Measurements from ENCODE around the gene NFKBIZ.

NFKBIZ gene

DNA sequence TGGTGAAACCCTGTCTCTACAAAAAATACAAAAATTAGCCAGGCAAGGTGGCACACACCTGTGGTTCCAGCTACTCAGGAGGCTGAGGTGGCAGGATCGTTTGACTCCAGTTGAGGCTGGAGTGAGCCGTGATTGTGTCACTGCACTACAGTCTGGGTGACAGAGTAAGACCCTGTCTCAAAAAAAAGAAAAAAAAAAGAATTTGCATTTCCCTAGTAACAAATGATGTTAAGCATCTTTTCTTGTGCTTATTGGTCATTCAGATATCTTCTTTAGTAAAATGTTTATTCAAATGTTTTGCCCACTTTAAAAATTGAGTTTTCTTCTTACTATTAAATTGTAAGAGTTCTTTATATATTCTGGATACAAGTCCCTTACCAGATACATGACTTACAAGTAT is 48.7 kb downstream of the NFKBIZ start:
- peaks cover 2% of the 10 kb centered on the region for H3K4me1 ChIP-seq (ENCODE audit: control insufficient read depth, insufficient read depth, low read depth, low read length)
- H2AK5ac ChIP-seq (ENCODE audit: low read length, severe bottlenecking): no peak overlapping the region
- no peak overlapping the region for H2BK15ac ChIP-seq (ENCODE audit: low read depth, poor library complexity, severe bottlenecking)
- DNase-seq: no peak
- no peak overlapping the region for H3K18ac ChIP-seq (ENCODE audit: low read depth in 1 of 2, low read length in 2 of 2)
- H2BK12ac ChIP-seq (ENCODE audit: low read length in 2 of 2): no peak overlapping the region
- no peak overlapping the region for H3K4me3 ChIP-seq (ENCODE audit: insufficient read depth in 1 of 2, low read depth in 1 of 2, low read length in 2 of 2)
- H3K4me2 ChIP-seq (ENCODE audit: low read length, poor library complexity, severe bottlenecking): no peak overlapping the region
- H3K27me3 ChIP-seq (ENCODE audit: control insufficient read depth in 1 of 2, insufficient read depth in 1 of 2, low read length in 2 of 2): no peaks in the 10 kb centered on the region
- no peaks in the 10 kb centered on the region for H3K9me3 ChIP-seq (ENCODE audit: control insufficient read depth, low read length)
- no peak overlapping the region for H4K8ac ChIP-seq (ENCODE audit: low read length)
- 94% methylated on average over 2 of the region's 2 CpGs for WGBS
- H3K14ac ChIP-seq (ENCODE audit: low read length in 2 of 2): no peak overlapping the region
- H4K91ac ChIP-seq (ENCODE audit: low read length): no peak overlapping the region
- H2BK5ac ChIP-seq (ENCODE audit: low read depth, low read length, poor library complexity, severe bottlenecking): no peak overlapping the region
- no peak overlapping the region for H2BK120ac ChIP-seq (ENCODE audit: low read depth, low read length)
- H3K23ac ChIP-seq (ENCODE audit: low read length in 2 of 2): no peak overlapping the region
- no peak overlapping the region for H3K4ac ChIP-seq (ENCODE audit: low read depth in 1 of 2, low read length in 2 of 2)
- H3K79me1 ChIP-seq (replicated peaks; ENCODE audit: low read length, poor library complexity, severe bottlenecking): no peaks in the 10 kb centered on the region
- no peak overlapping the region for H3K9ac ChIP-seq (ENCODE audit: low read length)
- no peak overlapping the region for H3K27ac ChIP-seq (ENCODE audit: low read length, poor library complexity, severe bottlenecking)
- no peak overlapping the region for H2AFZ ChIP-seq (ENCODE audit: low read depth, low read length)
- H3K36me3 ChIP-seq (ENCODE audit: control insufficient read depth in 1 of 2, insufficient read depth in 2 of 2, low read depth in 1 of 2, low read length in 2 of 2): no peaks in the 10 kb centered on the region

DNA sequence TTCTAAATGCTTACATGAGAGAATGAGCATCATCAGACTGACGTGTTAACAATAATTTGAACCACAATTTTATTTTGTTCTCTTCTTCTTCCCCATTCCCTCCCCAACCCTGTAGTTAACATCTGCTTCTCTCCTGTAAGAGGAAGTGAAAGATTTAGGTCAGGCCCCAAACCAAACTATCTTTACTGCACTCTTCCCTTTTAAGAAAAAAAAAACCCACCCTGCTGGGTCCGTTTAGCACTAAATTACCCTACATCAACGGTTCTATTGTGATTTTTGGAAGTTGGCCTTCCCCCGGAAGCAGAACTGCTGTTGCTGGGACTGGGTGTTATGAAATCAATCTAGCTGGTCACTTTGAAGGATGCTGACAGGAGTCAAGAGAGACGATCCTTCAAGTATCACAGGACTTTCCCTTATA is 49.4 kb downstream of the NFKBIZ start:
- Histone ChIP-seq H3K27me3 (ENCODE audit: control insufficient read depth in 1 of 2, insufficient read depth in 1 of 2, low read length in 2 of 2) (no peaks in the 10 kb centered on the region), H2BK12ac (ENCODE audit: low read length in 2 of 2) (no peak overlapping the region), H3K9ac (ENCODE audit: low read length) (no peak overlapping the region), H3K23ac (ENCODE audit: low read length in 2 of 2) (no peak overlapping the region), H3K4me3 (ENCODE audit: insufficient read depth in 1 of 2, low read depth in 1 of 2, low read length in 2 of 2) (no peak overlapping the region), H2BK15ac (ENCODE audit: low read depth, poor library complexity, severe bottlenecking) (no peak overlapping the region), H4K91ac (ENCODE audit: low read length) (no peak overlapping the region), H3K4me1 (ENCODE audit: control insufficient read depth, insufficient read depth, low read depth, low read length) (peaks cover 2% of the 10 kb centered on the region), H3K4me2 (ENCODE audit: low read length, poor library complexity, severe bottlenecking) (no peak overlapping the region), H4K8ac (ENCODE audit: low read length) (no peak overlapping the region), H3K36me3 (ENCODE audit: control insufficient read depth in 1 of 2, insufficient read depth in 2 of 2, low read depth in 1 of 2, low read length in 2 of 2) (no peaks in the 10 kb centered on the region), H2AK5ac (ENCODE audit: low read length, severe bottlenecking) (peak overlapping the region; percentile 29), H3K4ac (ENCODE audit: low read depth in 1 of 2, low read length in 2 of 2) (no peak overlapping the region), H2AFZ (ENCODE audit: low read depth, low read length) (no peak overlapping the region), H2BK120ac (ENCODE audit: low read depth, low read length) (no peak overlapping the region), H3K9me3 (ENCODE audit: control insufficient read depth, low read length) (no peaks in the 10 kb centered on the region), H3K18ac (ENCODE audit: low read depth in 1 of 2, low read length in 2 of 2) (no peak overlapping the region), H3K27ac (ENCODE audit: low read length, poor library complexity, severe bottlenecking) (no peak overlapping the region), H3K79me1 (replicated peaks; ENCODE audit: low read length, poor library complexity, severe bottlenecking) (no peaks in the 10 kb centered on the region), H3K14ac (ENCODE audit: low read length in 2 of 2) (no peak overlapping the region), H2BK5ac (ENCODE audit: low read depth, low read length, poor library complexity, severe bottlenecking) (no peak overlapping the region)
- 51% methylated on average over 2 of the region's 5 CpGs for WGBS
- DNase-seq: no peak

DNA sequence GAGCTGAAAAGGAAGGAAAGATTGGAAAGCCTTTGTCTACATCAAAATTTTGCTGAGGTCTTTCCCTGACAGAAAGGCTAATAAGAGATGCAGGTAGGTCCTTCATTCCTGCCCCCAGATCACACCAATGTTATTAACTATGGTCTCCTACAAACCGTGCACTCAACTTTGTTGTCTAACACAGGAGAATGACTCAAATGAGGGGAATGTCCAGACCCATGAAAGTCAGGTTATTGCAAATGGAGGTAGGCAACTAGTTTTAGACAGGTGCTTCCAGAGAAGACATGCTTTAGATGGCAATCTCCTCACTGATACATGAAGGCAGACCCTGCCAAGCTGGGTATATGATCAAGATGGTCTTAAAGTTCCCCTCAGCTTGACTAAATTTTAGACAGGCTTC is 51.0 kb downstream of the NFKBIZ start:
- H3K27ac ChIP-seq (ENCODE audit: low read length, poor library complexity, severe bottlenecking): peak overlapping the region; percentile 15
- no peak overlapping the region for H3K23ac ChIP-seq (ENCODE audit: low read length in 2 of 2)
- WGBS: 100% methylated on average over 1 of the region's 1 CpG
- H3K36me3 ChIP-seq (ENCODE audit: control insufficient read depth in 1 of 2, insufficient read depth in 2 of 2, low read depth in 1 of 2, low read length in 2 of 2): no peaks in the 10 kb centered on the region
- no peak overlapping the region for H3K9ac ChIP-seq (ENCODE audit: low read length)
- no peaks in the 10 kb centered on the region for H3K27me3 ChIP-seq (ENCODE audit: control insufficient read depth in 1 of 2, insufficient read depth in 1 of 2, low read length in 2 of 2)
- H4K8ac ChIP-seq (ENCODE audit: low read length): no peak overlapping the region
- H2AFZ ChIP-seq (ENCODE audit: low read depth, low read length): no peak overlapping the region
- no peak overlapping the region for H4K91ac ChIP-seq (ENCODE audit: low read length)
- DNase-seq: no peak
- no peak overlapping the region for H3K4ac ChIP-seq (ENCODE audit: low read depth in 1 of 2, low read length in 2 of 2)
- H2BK12ac ChIP-seq (ENCODE audit: low read length in 2 of 2): no peak overlapping the region
- H3K9me3 ChIP-seq (ENCODE audit: control insufficient read depth, low read length): no peaks in the 10 kb centered on the region
- H3K4me1 ChIP-seq (ENCODE audit: control insufficient read depth, insufficient read depth, low read depth, low read length): peaks cover 3% of the 10 kb centered on the region
- no peak overlapping the region for H3K4me2 ChIP-seq (ENCODE audit: low read length, poor library complexity, severe bottlenecking)
- H3K14ac ChIP-seq (ENCODE audit: low read length in 2 of 2): no peak overlapping the region
- no peak overlapping the region for H3K4me3 ChIP-seq (ENCODE audit: insufficient read depth in 1 of 2, low read depth in 1 of 2, low read length in 2 of 2)
- peak overlapping the region in 1 of 2 experiments; percentile 21 for H3K18ac ChIP-seq (ENCODE audit: low read depth in 1 of 2, low read length in 2 of 2)
- H2AK5ac ChIP-seq (ENCODE audit: low read length, severe bottlenecking): no peak overlapping the region
- no peaks in the 10 kb centered on the region for H3K79me1 ChIP-seq (replicated peaks; ENCODE audit: low read length, poor library complexity, severe bottlenecking)
- no peak overlapping the region for H2BK120ac ChIP-seq (ENCODE audit: low read depth, low read length)
- no peak overlapping the region for H2BK5ac ChIP-seq (ENCODE audit: low read depth, low read length, poor library complexity, severe bottlenecking)
- H2BK15ac ChIP-seq (ENCODE audit: low read depth, poor library complexity, severe bottlenecking): no peak overlapping the region

DNA sequence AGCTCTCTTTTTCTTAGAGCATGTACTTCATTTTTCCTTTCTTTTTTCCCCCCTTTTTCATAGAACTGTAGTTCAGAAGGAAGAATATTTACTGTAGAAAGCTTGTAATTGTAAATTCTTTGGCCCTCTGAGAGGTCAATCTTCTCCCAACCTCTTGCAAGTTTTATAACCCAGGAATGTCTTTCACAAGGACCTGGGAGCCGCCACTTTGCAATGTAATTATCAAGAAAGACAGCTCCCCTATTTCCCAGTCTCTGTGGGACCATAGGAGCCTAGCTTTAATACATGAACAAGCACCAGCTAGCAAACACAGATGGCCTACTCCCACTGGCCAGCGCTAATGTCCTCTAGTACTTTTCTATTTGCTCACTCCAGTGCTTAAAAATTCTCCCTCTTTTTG is 51.4 kb downstream of the NFKBIZ start:
- peaks cover 3% of the 10 kb centered on the region for H3K4me1 ChIP-seq (ENCODE audit: control insufficient read depth, insufficient read depth, low read depth, low read length)
- no peak overlapping the region for H2AK5ac ChIP-seq (ENCODE audit: low read length, severe bottlenecking)
- H4K8ac ChIP-seq (ENCODE audit: low read length): no peak overlapping the region
- no peaks in the 10 kb centered on the region for H3K36me3 ChIP-seq (ENCODE audit: control insufficient read depth in 1 of 2, insufficient read depth in 2 of 2, low read depth in 1 of 2, low read length in 2 of 2)
- no peak overlapping the region for H2BK5ac ChIP-seq (ENCODE audit: low read depth, low read length, poor library complexity, severe bottlenecking)
- no peak overlapping the region for H3K4me2 ChIP-seq (ENCODE audit: low read length, poor library complexity, severe bottlenecking)
- no peak overlapping the region for H2AFZ ChIP-seq (ENCODE audit: low read depth, low read length)
- H3K9me3 ChIP-seq (ENCODE audit: control insufficient read depth, low read length): no peaks in the 10 kb centered on the region
- WGBS: 71% methylated on average over 2 of the region's 2 CpGs
- H2BK15ac ChIP-seq (ENCODE audit: low read depth, poor library complexity, severe bottlenecking): no peak overlapping the region
- peak; percentile 25 for DNase-seq
- H4K91ac ChIP-seq (ENCODE audit: low read length): no peak overlapping the region
- no peak overlapping the region for H2BK12ac ChIP-seq (ENCODE audit: low read length in 2 of 2)
- H2BK120ac ChIP-seq (ENCODE audit: low read depth, low read length): no peak overlapping the region
- H3K27ac ChIP-seq (ENCODE audit: low read length, poor library complexity, severe bottlenecking): peak overlapping the region; percentile 29
- no peak overlapping the region for H3K4ac ChIP-seq (ENCODE audit: low read depth in 1 of 2, low read length in 2 of 2)
- no peak overlapping the region for H3K18ac ChIP-seq (ENCODE audit: low read depth in 1 of 2, low read length in 2 of 2)
- H3K79me1 ChIP-seq (replicated peaks; ENCODE audit: low read length, poor library complexity, severe bottlenecking): no peaks in the 10 kb centered on the region
- H3K27me3 ChIP-seq (ENCODE audit: control insufficient read depth in 1 of 2, insufficient read depth in 1 of 2, low read length in 2 of 2): no peaks in the 10 kb centered on the region
- H3K4me3 ChIP-seq (ENCODE audit: insufficient read depth in 1 of 2, low read depth in 1 of 2, low read length in 2 of 2): no peak overlapping the region
- no peak overlapping the region for H3K23ac ChIP-seq (ENCODE audit: low read length in 2 of 2)
- H3K14ac ChIP-seq (ENCODE audit: low read length in 2 of 2): no peak overlapping the region
- H3K9ac ChIP-seq (ENCODE audit: low read length): no peak overlapping the region

Data from mesenchymal stem cell (in vitro differentiated cells and primary cell).